Peyer's patch (tissue), 4 donors: ENCODE results near the gene LGALS4. TPM values are rescaled to one million over a fixed set of nuclear protein-coding genes. Genes with fewer than 3 reads are reported as not detected.

Experiments
- DNase-seq, 3 donors: peaks; one replicate each; pipeline ENCODE4 v3.0.0-alpha.2; 2017 to 2019
- H3K27ac ChIP-seq, 4 donors: fragments of 200-600 bp; sonication (generic); one replicate each; pipeline ENCODE4 v1.5.1; 2016 to 2019
- H3K27me3 ChIP-seq, 2 donors: fragments of 200-600 bp; sonication (generic); one replicate each; pipeline ENCODE4 v1.5.1; 2019
- H3K36me3 ChIP-seq, 3 donors: fragments of 200-600 bp; sonication (generic); one replicate each; pipeline ENCODE4 v1.5.1; 2016 to 2019
- H3K4me1 ChIP-seq, 4 donors: fragments of 200-600 bp; sonication (generic); one replicate each; pipeline ENCODE4 v1.5.1; 2016 to 2019
- H3K4me3 ChIP-seq, 4 donors: fragments of 200-600 bp; sonication (generic); 1 replicate in 3 of 4; 2 replicates in 1 of 4; pipeline ENCODE4 v1.5.1; 2016 to 2019; ENCODE audit warnings: mild to moderate bottlenecking in 1 of 4
- H3K9me3 ChIP-seq, 4 donors: fragments of 200-600 bp; sonication (generic); one replicate each; pipeline ENCODE4 v1.5.1; 2016 to 2019; ENCODE audit warnings: mild to moderate bottlenecking in 1 of 4
- POLR2A ChIP-seq, 2 donors: fragments of 450-650 bp; IDR thresholded peaks; one replicate each; pipeline ENCODE4 v1.5.1; 2017; ENCODE audit warnings: antibody characterized with exemption in 2 of 2, mild to moderate bottlenecking in 2 of 2, moderate library complexity in 2 of 2
- total RNA-seq, 4 donors: library from RNA; depleted of rRNA; stranded (reverse); fragments of >200 nt; gene quantifications; one replicate each; pipeline ENCODE4 v1.1.0, GENCODE V29; 2016
- TF ChIP-seq, protein P1 (sequence below), 6 experiments: fragments of 450-650 bp in 4 of 6; fragments of 200-600 bp in 2 of 6; sonication (generic) in 1 of 6; IDR thresholded peaks; one replicate each; pipeline ENCODE4 v1.5.1; 2017 to 2019; ENCODE audit warnings: antibody characterized with exemption in 6 of 6, mild to moderate bottlenecking in 3 of 6, moderate library complexity in 1 of 6

LGALS4 gene
- total RNA-seq, 4 donors from 2014 or later: 1,215 to 4,170 (median 2,579) TPM

DNA sequence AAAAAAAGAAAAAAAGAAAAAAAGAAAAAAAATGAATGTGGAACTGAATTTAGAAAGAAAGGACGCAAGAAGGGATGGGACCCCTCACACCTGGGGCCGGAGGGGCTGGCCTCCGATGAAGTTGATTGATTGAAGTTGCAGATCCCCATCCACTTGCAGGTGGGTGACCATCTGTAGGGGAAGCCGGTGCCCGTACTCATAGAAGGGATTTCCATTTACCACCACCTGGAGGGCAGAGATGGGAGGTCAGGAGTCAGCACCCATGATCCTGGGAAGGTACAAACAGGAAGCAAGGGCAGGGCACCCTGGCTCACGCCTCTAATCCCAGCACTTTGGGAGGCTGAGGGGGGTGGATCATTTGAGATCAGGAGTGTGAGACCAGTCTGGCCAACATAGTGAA, 6.4 kb downstream of the LGALS4 start:
- DNase-seq: no peak
- Histone ChIP-seq H3K4me1 (peaks cover 0 to 8% (median 0%) of the 10 kb centered on the region in 4 donors), H3K9me3 (no peaks in the 10 kb centered on the region), H3K27me3 (no peaks in the 10 kb centered on the region), H3K36me3 (peaks cover 0 to 59% (median 0%) of the 10 kb centered on the region in 3 donors), H3K4me3 (no peak overlapping the region), H3K27ac (peak overlapping the region in 1 of 4 donors; percentile 30)
- no peak for TF ChIP-seq POLR2A (IDR thresholded peaks at IDR 0.05)
- TF ChIP-seq, protein P1, sequence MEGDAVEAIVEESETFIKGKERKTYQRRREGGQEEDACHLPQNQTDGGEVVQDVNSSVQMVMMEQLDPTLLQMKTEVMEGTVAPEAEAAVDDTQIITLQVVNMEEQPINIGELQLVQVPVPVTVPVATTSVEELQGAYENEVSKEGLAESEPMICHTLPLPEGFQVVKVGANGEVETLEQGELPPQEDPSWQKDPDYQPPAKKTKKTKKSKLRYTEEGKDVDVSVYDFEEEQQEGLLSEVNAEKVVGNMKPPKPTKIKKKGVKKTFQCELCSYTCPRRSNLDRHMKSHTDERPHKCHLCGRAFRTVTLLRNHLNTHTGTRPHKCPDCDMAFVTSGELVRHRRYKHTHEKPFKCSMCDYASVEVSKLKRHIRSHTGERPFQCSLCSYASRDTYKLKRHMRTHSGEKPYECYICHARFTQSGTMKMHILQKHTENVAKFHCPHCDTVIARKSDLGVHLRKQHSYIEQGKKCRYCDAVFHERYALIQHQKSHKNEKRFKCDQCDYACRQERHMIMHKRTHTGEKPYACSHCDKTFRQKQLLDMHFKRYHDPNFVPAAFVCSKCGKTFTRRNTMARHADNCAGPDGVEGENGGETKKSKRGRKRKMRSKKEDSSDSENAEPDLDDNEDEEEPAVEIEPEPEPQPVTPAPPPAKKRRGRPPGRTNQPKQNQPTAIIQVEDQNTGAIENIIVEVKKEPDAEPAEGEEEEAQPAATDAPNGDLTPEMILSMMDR (IDR thresholded peaks at IDR 0.05): no peak

DNA sequence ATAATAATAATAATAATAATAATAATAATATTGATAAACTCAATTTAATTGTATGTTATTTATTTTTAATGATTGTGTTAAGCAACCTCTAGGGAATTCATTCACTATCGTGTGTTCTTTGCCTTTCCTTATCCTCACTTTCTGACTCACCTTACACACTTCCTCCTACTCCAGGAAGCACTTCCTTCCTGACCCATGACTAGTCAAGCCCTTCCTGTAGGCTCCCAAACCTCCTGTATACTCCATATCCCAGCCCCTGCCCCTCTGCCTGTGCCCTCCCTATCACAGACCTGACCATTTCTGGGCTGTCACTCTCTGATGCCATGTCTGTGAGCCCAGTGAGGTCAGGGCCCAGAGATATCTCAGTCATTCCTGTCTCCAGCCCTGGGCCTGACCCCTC, 7.6 kb downstream of the LGALS4 start:
- Histone ChIP-seq H3K27me3 (no peaks in the 10 kb centered on the region), H3K27ac (peak overlapping the region in 2 of 4 donors; percentile 35 to 72), H3K36me3 (peaks cover 0 to 62% (median 0%) of the 10 kb centered on the region in 3 donors), H3K4me3 (no peak overlapping the region), H3K4me1 (peaks cover 0 to 8% (median 0%) of the 10 kb centered on the region in 4 donors), H3K9me3 (no peaks in the 10 kb centered on the region)
- TF ChIP-seq POLR2A (IDR thresholded peaks at IDR 0.05): no peak
- TF ChIP-seq, protein P1 (IDR thresholded peaks at IDR 0.05): no peak
- DNase-seq: no peak

DNA sequence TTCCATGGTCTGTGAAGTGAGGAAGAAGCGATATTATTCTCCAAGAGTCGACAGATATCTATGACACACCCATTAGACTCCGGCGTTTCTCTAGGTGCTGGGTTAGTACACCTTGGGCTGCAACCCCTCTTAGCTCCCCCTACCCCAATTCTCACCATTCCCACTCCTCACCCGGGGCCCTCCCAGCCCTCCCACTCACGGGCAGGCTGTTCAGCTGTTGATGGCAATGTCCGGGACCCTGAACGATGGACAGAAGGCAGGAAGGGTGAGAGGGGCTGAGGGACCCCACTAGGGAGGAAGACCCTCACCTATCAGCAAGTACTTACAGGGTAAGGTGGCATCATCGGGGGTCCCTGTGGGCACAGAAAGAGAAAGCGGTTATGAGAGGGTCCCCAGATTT, 9.2 kb downstream of the LGALS4 start:
- no peaks in the 10 kb centered on the region for H3K27me3 ChIP-seq
- no peak overlapping the region for H3K27ac ChIP-seq
- peaks cover 0 to 62% (median 0%) of the 10 kb centered on the region in 3 donors for H3K36me3 ChIP-seq
- peaks cover 0 to 5% (median 0%) of the 10 kb centered on the region in 4 donors for H3K4me1 ChIP-seq
- no peaks in the 10 kb centered on the region for H3K9me3 ChIP-seq
- DNase-seq: no peak
- TF ChIP-seq, protein P1 (IDR thresholded peaks at IDR 0.05): no peak
- TF ChIP-seq POLR2A (IDR thresholded peaks at IDR 0.05): no peak
- no peak overlapping the region for H3K4me3 ChIP-seq

DNA sequence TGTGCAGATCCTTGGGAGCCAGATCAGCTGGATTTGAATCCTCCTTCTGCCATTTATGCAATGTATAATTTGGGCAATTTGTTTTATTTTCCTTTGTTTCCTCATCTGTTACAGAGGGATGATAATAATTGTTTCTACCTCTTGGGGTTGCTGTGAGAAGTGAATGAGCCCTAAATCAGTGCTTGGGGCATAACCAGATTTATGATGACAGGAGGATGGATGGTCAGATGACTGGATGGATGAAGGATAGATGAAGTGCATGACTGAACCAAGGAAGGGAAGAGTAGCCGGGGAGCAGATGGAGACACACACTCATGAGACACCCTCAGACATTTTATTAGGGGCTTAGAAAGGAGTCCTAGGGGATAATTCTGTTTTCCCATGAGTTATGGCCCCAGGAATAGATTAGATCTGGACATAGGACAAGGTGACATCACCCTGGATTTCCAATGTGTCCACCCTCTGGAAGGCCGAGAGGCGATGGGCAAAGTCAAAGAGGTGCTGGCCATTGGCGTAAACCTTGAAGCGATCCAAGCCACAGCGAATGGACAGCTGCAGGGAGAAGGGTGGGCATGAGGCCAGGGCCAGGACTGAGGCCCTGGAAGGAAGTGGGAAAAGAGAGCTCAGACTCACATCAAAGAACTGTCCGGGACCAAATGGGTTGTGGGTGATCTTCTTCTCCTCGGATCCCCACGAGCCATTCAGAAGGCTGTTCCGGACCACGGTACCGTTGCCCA, 11.2 kb downstream of the LGALS4 start:
- Histone ChIP-seq H3K4me3 (no peak overlapping the region), H3K4me1 (no peaks in the 10 kb centered on the region), H3K27ac (no peak overlapping the region), H3K36me3 (peaks cover 0 to 52% (median 0%) of the 10 kb centered on the region in 3 donors), H3K27me3 (no peaks in the 10 kb centered on the region), H3K9me3 (no peaks in the 10 kb centered on the region)
- DNase-seq: no peak
- TF ChIP-seq, protein P1 (IDR thresholded peaks at IDR 0.05): no peak
- no peak for TF ChIP-seq POLR2A (IDR thresholded peaks at IDR 0.05)

DNA sequence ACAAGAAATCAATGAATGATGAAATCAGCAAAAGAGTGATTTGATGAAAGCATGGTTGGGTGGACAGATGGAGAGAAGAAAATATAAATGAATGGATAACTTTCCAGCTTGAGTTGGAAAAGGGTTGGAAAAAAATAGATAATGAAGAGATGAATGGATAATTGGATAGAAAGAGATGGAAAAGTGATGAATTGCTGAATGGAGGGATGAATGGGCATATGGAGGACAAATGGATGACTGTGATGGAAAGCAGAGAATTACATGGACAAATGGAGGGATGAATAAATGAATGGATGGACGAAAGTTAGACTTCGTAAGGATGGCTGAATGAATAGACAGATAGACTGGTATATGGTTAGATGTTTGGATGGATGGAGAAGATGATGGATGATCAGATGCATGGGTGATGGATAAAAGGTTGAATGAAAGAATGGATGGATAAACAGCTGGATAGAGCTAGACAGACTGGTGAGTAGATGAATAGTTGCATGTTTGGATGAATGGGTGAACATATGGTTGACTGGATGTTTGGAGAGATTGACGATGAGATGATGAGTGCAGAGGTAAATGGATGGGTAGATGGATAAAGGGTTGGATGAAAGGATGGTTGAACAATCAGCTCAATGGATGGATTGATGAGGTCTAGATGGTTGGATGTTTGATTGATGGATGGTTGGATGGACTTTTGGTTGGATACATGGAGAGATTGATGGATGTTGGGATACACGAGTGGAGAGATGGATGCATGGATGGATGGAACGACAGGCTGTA, 12.0 kb downstream of the LGALS4 start:
- H3K36me3 ChIP-seq: peaks cover 0 to 45% (median 0%) of the 10 kb centered on the region in 3 donors
- no peaks in the 10 kb centered on the region for H3K9me3 ChIP-seq

More for the DNA sequence above, 12.0 kb downstream of the LGALS4 start:
- Histone ChIP-seq H3K4me3 (no peak overlapping the region), H3K4me1 (no peaks in the 10 kb centered on the region), H3K27me3 (no peaks in the 10 kb centered on the region), H3K27ac (no peak overlapping the region)
- DNase-seq: no peak
- TF ChIP-seq POLR2A (IDR thresholded peaks at IDR 0.05): peak in 1 of 2 donors; percentile 23
- TF ChIP-seq, protein P1 (IDR thresholded peaks at IDR 0.05): no peak
